MM.1S (cell line): Measurements from ENCODE around the gene UHRF1.

Experiments used
- DNase-seq: peaks from one replicate; pipeline ENCODE4 v3.0.0-alpha.2; 2015
- H2AFZ ChIP-seq: fragments of 300-600 bp; sonication (generic); 2 replicates; pipeline ENCODE4 v1.6.0; 2016; ENCODE audit warnings: antibody characterized with exemption, low read length
- H3F3A ChIP-seq: fragments of 300-600 bp; sonication (generic); 2 replicates; pipeline ENCODE4 v1.6.1; 2016; ENCODE audit warnings: mild to moderate bottlenecking, antibody characterized with exemption, low read length, moderate library complexity, mixed read lengths; ENCODE audit not compliant: insufficient read depth
- H3K27ac ChIP-seq: fragments of 300-600 bp; sonication (generic); 2 replicates; pipeline ENCODE4 v1.5.1; 2016; ENCODE audit warnings: mild to moderate bottlenecking, low read length
- H3K27me3 ChIP-seq: fragments of 300-600 bp; sonication (generic); replicated peaks from 2 replicates; pipeline ENCODE4 v1.6.0; 2016; ENCODE audit warnings: low read length; ENCODE audit not compliant: insufficient read depth
- H3K36me3 ChIP-seq: fragments of 300-600 bp; sonication (generic); replicated peaks from 2 replicates; pipeline ENCODE4 v1.6.1; 2016; ENCODE audit warnings: mild to moderate bottlenecking, low read length, mixed read lengths; ENCODE audit not compliant: insufficient read depth
- H3K4me1 ChIP-seq: fragments of 300-600 bp; sonication (generic); 2 replicates; pipeline ENCODE4 v1.6.1; 2016; ENCODE audit warnings: low read length, mixed read lengths
- H3K4me2 ChIP-seq: fragments of 300-600 bp; sonication (generic); 2 replicates; pipeline ENCODE4 v1.6.0; 2016; ENCODE audit warnings: low read depth, low read length
- H3K4me3 ChIP-seq: fragments of 300-600 bp; sonication (generic); 2 replicates; pipeline ENCODE4 v1.5.1; 2016; ENCODE audit warnings: low read length, mixed read lengths
- H3K79me2 ChIP-seq: fragments of 300-600 bp; sonication (generic); 2 replicates; pipeline ENCODE4 v1.6.1; 2016; ENCODE audit warnings: mixed run types, low read length, mixed read lengths
- H3K9ac ChIP-seq: fragments of 300-600 bp; sonication (generic); 2 replicates; pipeline ENCODE4 v1.6.1; 2016; ENCODE audit warnings: low read length, mixed read lengths
- H3K9me2 ChIP-seq: fragments of 300-600 bp; sonication (generic); replicated peaks from 2 replicates; pipeline ENCODE4 v1.6.1; 2016; ENCODE audit warnings: mild to moderate bottlenecking, low read length, mixed read lengths; ENCODE audit not compliant: insufficient read depth
- H3K9me3 ChIP-seq: fragments of 300-600 bp; sonication (generic); replicated peaks from 2 replicates; pipeline ENCODE4 v1.6.1; 2016; ENCODE audit warnings: mild to moderate bottlenecking, low read length, mixed read lengths; ENCODE audit not compliant: insufficient read depth
- H4K20me1 ChIP-seq: fragments of 300-600 bp; sonication (generic); 2 replicates; pipeline ENCODE4 v1.6.1; 2016; ENCODE audit warnings: mild to moderate bottlenecking, low read length, moderate library complexity, mixed read lengths; ENCODE audit not compliant: insufficient read depth
- EZH2 ChIP-seq: fragments of 300-600 bp; sonication (generic); optimal IDR thresholded peaks from 2 replicates; pipeline ENCODE3; 2017; ENCODE audit warnings: low read depth, mild to moderate bottlenecking, antibody characterized with exemption, low read length, mixed read lengths
- EZH2phosphoT487 ChIP-seq: fragments of 300-600 bp; sonication (generic); IDR thresholded peaks from 2 replicates; pipeline ENCODE4 v1.6.1; 2018; ENCODE audit warnings: antibody characterized with exemption, low read length
- TF ChIP-seq, protein P1 (sequence below): fragments of 300-600 bp; sonication (generic); IDR thresholded peaks from 2 replicates; pipeline ENCODE4 v1.5.1; 2016; ENCODE audit warnings: antibody characterized with exemption, low read length, mixed read lengths

UHRF1 gene

GRCh38 chr19:4866595-4867424, 42.5 kb upstream of the UHRF1 start:
- Histone ChIP-seq H3K9ac (peak overlapping the region; percentile 56), H3K4me2 (peak overlapping the region; percentile 88), H3F3A (no peaks in the 10 kb centered on the region), H3K9me2 (no peaks in the 10 kb centered on the region), H2AFZ (peak overlapping the region; percentile 98), H3K27me3 (no peaks in the 10 kb centered on the region; the same call in 1 of the 2 replicates), H3K79me2 (no peaks in the 10 kb centered on the region), H4K20me1 (no peaks in the 10 kb centered on the region), H3K4me1 (no peaks in the 10 kb centered on the region), H3K27ac (no peak overlapping the region), H3K4me3 (peak overlapping the region; percentile 87), H3K9me3 (no peaks in the 10 kb centered on the region), H3K36me3 (no peaks in the 10 kb centered on the region)
- TF ChIP-seq EZH2 = no peak
- TF ChIP-seq EZH2phosphoT487 = no peak
- TF ChIP-seq, protein P1, sequence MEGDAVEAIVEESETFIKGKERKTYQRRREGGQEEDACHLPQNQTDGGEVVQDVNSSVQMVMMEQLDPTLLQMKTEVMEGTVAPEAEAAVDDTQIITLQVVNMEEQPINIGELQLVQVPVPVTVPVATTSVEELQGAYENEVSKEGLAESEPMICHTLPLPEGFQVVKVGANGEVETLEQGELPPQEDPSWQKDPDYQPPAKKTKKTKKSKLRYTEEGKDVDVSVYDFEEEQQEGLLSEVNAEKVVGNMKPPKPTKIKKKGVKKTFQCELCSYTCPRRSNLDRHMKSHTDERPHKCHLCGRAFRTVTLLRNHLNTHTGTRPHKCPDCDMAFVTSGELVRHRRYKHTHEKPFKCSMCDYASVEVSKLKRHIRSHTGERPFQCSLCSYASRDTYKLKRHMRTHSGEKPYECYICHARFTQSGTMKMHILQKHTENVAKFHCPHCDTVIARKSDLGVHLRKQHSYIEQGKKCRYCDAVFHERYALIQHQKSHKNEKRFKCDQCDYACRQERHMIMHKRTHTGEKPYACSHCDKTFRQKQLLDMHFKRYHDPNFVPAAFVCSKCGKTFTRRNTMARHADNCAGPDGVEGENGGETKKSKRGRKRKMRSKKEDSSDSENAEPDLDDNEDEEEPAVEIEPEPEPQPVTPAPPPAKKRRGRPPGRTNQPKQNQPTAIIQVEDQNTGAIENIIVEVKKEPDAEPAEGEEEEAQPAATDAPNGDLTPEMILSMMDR = no peak
- no peak for DNase-seq

DNA sequence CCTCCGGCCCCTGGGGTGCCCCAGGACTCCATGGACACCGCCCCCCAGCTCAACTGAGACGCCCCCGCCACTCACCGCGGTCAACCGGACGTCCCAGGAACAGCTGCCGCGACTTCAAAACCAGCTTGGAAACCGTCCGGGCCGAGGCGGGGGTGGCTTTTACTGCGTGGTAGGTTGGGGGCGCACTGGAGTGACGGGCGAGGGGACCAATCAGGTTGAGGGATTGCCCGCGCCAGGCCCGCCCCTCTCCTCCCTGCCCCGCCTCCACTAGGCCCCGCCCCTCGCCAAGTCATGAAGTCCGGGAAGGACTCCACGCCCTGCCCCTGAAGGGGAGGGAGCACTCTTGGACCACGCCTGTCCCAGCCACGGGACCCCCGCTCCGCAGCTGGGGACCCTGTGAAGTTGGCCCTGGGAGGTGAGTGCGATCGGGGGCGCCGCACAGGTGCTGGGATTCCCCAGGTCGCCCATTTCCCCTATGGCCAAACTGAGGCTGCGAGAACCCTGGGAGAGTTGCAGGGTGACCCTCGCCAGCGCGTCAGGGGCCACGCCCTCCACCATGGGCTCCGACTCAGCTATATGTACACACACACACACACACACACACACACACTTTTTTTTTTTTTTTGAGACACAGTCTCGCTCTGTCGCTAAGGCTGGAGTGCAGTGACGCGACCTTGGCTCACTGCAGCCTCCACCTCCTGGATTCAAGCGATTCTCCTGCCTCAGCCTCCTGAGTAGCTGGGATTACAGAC, 41.6 kb upstream of the UHRF1 start, which contains the start of gene PLIN3:
Gene PLIN3, minus strand, starts transcription at position 134 of the 752 bp plus-strand sequence. CDS start 6,273 bp downstream, outside the sequence.
- no peaks in the 10 kb centered on the region for H3K9me2 ChIP-seq
- peak within 1 kb of the TSS; percentile 56 for H3K9ac ChIP-seq
- no peaks in the 10 kb centered on the region for H3K4me1 ChIP-seq
- peak; percentile 92 for DNase-seq
- no peaks in the 10 kb centered on the region for H3K79me2 ChIP-seq
- no peaks in the 10 kb centered on the region; the same call in 1 of the 2 replicates for H3K27me3 ChIP-seq
- peak within 1 kb of the TSS; percentile 88 for H3K4me2 ChIP-seq
- no peaks in the 10 kb centered on the region for H4K20me1 ChIP-seq
- H2AFZ ChIP-seq = peak within 1 kb of the TSS; percentile 98
- no peak for TF ChIP-seq EZH2phosphoT487
- TF ChIP-seq, protein P1 = no peak
- no peak for TF ChIP-seq EZH2
- H3K4me3 ChIP-seq = peak within 1 kb of the TSS; percentile 87
- H3K27ac ChIP-seq = no peak within 1 kb of the TSS
- H3F3A ChIP-seq = no peaks in the 10 kb centered on the region
- H3K36me3 ChIP-seq = no peaks in the 10 kb centered on the region
- no peaks in the 10 kb centered on the region for H3K9me3 ChIP-seq

GRCh38 chr19:4868286-4868834, 40.9 kb upstream of the UHRF1 start:
- Histone ChIP-seq H3K4me3 (no peak overlapping the region; the same call in 1 of the 2 replicates), H4K20me1 (no peaks in the 10 kb centered on the region), H3K9me2 (no peaks in the 10 kb centered on the region), H3K79me2 (no peaks in the 10 kb centered on the region), H3K9me3 (no peaks in the 10 kb centered on the region), H3K4me1 (no peaks in the 10 kb centered on the region), H3F3A (no peaks in the 10 kb centered on the region), H3K4me2 (peak overlapping the region; percentile 88; the same call in 1 of the 2 replicates), H3K27me3 (no peaks in the 10 kb centered on the region; the same call in 1 of the 2 replicates), H2AFZ (peak overlapping the region; percentile 98; the same call in 1 of the 2 replicates), H3K27ac (no peak overlapping the region), H3K36me3 (no peaks in the 10 kb centered on the region), H3K9ac (no peak overlapping the region)
- TF ChIP-seq, protein P1 = no peak
- TF ChIP-seq EZH2 = no peak
- no peak for TF ChIP-seq EZH2phosphoT487
- no peak for DNase-seq
